ENCODE data around the gene CRIP1.

- no peak for TF ChIP-seq CTCF (conservative IDR thresholded peaks at IDR 0.05; ENCODE audit: low read depth, low read length)
- no peak for TF ChIP-seq EZH2 (IDR thresholded peaks at IDR 0.05; ENCODE audit: low read length, unreplicated experiment)
- no peak for TF ChIP-seq EZH2phosphoT487 (IDR thresholded peaks at IDR 0.05; ENCODE audit: borderline replicate concordance, low read length)
Observed at GRCh38 chr14:105468621-105469241, 18.0 kb upstream of the CRIP1 start.
